GDM1 (cell line): ENCODE data around the gene SSR4.
"Not testable (repeated sequence)": the region's sequence is repeated elsewhere in the genome, so short reads cannot be mapped to it uniquely, and the experiment has no call there.

Experiments
- DNase-seq: peaks from one replicate; lab custom pipeline; 2025; lab: John Stamatoyannopoulos, UW

Gene SSR4

DNA sequence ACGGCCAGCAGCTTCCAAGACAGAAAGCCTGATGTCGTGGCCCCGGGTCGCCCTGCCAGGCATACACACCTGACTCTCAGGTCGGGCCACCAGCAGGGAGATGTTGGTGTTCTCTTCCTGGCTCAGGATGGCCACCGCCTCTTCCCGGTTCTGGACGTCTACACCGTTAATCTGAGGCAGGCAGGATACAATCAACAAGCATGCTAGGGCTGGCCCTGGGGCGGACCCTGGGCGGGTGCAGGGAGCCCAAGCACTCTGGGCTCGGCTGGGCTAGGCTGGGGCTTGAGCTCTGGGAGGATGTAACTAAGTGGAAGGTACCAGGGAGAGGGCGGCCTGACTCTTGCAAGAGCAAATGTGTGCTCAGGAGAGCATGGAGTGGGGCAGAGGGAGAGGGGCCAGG, 11.0 kb downstream of the SSR4 start:
- no peak for DNase-seq

DNA sequence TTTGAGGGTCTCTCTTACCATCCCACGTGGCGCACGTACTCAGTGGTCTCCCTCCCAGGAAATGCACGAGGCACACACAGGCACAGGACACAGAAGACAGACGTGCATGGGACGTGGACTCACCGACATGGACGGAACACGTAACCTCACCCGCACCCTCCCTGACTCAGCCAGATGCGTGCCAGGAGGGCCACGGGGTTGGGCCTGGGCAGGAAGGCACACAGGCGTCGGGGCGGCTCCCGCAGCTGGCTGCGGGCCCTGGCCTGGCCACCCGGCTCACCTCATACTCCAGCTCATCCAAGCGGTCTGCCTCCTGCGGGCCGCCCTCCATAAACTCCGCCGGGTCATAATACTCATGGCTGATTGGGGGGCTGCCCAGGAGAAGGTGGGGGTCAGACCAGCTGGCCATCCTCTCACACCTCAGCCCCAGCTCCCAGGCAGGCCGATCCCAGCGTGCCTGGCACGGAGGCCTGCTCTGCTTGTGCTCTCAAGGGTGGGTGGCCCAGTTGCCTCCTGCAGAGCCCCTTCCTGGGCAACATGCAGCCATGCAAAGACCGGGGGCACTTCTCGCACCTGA, 12.6 kb downstream of the SSR4 start:
- no peak for DNase-seq

DNA sequence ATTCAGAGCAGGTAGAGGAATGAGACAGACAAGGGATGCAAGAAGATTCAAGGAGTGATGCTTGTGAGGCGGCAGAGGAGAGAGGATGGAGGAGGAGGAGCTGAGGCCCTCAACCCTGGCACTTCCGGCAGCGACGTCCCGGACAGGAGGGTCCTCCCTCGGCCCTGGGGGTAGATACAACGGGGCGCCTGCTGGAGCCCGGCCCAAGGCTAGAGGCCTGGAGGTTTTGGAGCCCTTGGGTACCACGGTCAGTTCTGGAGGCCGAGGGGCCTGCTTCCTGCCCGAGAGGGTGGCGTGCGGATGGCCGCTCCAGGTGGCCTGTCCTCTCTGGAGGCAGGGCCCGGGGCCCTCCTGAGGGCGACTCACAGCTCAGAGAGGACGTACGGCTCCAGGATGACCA, 13.5 kb downstream of the SSR4 start:
- DNase-seq: no peak

DNA sequence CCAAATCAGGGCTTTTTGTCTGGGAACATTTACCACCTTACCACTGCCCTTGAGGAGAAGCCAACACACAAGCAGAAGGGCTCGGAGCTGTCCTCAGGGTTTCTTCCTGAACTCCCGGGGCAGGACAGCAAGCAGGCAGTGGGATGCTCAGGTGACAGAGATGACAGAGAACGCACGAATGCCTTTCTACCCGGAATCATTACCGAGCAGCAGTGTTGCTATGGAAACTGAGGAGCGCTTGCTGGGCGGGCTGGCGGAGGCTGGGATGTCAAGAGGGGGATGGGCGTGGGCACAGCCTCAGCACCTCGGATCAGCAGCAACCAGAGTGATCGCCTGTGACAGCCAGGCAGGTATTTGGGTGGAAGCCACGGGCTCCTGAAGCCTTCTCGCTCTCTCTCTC, 17.8 kb downstream of the SSR4 start:
- DNase-seq: no peak

DNA sequence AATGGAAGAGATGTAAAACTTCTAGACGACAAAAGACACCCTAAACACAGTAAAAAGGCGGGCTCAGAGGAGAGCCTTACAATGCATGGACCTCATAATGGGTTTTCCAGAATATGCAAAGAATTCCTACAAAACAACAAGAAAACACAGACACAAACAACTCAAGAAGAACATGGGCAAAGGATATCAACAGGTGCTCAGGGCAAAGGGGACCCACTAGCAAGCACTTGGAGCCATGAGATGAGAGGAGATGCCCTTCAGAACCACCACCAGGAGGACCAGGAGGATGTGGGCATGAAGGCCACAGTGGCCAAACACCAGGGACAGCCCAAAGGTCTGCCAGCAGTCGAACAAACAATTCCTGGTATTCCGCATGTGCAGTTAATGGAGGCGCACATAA, 18.7 kb downstream of the SSR4 start:
- DNase-seq: no peak

DNA sequence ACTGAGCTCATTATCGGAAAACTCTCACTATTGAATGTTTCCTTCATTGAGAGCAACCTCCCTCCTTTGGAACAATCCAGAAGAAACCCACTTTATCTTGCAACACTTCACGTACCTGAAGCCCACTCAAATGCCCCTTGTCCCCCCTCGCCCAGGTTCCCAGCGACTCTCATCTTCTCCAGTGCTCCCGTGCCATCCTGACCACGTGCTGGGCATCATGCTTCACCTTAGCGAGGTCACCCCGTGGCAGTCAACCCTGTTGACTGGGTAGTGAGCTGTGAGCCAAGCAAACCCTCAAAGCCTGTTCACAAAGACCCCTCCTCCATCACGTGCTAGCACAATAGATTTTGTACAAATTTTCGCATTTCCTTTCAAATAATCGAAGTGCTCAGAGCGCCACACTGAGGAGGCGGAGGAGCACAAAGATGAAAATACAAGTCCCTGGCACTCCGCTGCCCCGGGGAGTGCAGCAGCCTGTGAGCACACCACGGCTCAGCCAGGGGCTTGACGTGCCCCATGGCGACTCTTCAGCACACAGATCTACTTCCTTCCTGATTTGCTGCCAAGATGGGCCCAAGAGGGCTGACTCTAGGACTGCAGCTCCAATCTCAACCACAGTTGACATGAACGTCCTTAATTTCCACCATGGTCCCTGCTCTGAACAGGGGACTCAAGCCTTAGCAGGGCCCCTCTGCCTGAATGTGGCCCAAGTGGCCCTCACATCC, 20.3 kb downstream of the SSR4 start:
- DNase-seq: peak; percentile 18

DNA sequence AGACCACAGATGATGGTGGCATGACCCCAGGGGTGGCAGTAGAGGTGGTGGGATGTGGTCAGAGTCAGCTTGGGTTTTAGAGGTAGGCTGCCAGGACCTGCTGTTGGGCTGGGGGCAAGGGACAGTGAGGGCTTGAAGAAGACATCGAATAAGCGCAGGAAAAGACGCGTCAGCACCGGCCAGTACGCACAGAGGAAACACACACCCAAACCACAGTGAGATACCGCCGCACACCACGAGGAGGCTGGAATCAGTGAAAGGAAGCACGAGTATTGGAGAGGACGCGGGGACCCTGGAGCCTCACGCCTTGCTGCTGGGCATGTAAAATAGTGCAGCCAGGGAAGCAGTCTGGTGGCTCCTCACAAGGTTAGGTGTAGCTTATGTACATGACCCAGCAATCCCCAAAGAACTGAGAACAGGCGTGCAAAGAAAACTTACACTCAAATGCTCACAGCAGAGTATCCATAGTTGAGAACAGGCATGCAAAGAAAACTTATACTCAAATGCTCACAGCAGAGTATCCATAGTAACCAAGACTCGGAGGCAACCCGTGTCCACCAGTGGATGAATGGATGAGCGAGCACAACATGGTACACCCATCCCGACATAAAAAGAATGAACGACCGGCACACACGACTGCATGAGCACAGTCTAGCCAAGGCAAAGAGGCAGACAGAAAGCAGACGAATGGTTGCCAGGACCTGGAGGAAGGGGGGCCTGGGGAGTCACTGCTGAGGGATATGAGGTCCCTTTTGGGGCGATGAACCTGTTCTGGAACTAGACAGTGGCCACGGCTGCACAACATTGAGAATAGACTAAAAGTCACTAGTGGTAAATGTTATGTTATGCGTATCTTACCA, 22.6 kb downstream of the SSR4 start:
- DNase-seq: peak; percentile 41

DNA sequence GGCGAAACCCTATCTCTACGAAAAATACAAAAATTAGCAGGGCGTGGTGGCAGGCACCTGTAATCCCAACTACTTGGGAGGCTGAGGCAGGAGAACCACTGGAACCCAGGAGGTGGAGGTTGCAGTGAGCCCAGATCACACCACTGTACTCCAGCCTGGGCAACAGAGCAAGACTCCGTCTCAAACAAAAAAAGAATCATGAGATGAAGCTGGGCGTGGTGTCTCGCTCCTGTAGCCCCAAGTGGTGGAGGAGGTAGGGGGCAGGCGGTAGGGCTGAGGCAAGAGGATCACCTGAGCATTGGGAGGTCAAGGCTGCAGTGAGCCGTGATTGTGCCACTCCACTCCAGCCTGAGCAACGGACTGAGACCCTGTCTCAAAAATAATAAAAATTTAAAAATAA, 23.6 kb downstream of the SSR4 start:
- DNase-seq: not testable (repeated sequence)

DNA sequence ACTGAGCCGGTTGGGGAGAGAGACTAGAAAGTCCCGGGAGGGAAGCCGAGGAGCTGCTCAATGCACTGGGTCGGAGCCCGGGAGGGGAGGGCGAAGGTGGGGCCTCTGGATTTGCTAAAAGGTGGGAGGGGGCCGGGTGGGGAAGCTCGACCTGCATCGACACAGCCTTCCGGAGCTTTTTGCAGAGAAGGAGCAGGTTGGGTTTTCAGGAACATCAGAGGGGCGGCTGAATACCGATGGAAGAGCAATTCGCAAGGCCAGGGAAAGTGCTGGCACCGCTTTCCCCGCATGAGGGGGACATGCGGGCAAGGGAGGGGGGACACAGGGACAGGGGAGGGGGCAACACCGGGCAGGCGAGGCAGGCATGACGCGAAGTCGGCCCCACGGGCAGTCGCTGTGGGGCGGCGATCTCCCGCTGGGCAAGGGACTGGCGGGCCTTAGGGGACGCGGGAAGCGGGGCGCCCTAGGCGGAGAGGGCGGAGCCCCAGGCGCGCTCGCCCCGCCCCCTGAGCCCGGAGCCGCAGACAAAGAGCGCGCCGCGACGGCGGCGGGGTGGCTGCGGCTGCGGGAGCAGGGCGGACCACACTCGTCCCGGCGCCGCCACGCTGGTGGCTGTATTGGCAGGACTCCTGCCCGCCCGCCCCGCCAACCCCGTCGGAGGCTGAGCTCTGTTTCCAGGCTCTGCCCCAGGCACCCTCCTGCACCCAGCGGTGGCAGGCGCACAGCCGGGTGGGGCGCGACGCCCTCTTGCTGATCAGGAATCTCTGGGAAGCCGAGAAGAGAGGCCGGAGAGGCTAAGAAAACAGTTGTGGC, 24.3 kb downstream of the SSR4 start:
- DNase-seq: no peak

DNA sequence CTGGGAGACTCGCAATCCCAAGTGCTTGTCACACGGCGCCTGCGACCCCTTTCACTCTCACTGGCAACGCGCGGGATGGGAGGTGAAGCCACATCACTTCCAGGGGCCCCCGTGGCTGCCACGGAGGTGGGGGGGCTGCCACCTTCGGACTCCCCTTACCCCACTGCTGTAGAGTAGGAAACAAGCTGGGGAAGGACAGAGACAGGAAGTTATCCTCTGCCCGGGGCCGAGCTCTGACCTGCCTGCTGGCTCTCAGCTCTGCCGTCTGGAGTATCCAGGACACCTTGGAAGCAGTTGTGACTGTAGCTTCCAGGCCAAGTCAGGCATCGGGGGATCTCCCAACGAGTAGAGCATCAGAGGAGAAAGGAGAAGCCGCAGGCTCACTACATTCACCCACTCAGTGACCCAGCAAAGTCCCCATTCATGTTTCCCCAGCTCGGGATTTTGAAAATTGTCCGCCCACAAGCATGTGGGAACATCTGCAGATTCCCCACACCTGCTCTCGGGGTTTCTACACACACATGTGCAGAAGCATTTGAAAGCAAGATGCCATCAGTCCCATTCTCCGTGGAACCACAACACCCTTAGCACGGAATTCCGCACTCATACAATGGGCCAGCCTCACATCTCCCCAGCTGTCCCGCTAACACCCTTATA, 25.0 kb downstream of the SSR4 start:
- DNase-seq: no peak

DNA sequence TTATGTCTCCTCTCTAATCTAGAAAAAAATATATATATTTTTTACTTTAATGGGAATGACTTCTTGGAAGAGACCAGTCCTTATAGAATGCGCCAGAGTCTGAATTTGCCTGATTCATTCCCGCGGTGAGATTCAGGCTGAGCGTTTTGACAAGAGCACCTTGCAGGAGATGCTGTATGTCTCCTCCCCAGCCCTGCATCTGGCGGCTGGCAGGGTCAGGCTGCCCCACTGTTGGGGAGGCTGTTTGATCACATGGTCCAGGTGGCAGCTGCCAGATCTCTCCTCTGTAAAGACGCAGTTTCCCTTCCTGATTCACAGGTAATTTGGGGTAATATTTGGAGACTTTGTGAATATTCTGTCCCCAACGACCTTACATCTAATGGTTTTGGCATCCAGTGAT, 26.1 kb downstream of the SSR4 start:
- no peak for DNase-seq

DNA sequence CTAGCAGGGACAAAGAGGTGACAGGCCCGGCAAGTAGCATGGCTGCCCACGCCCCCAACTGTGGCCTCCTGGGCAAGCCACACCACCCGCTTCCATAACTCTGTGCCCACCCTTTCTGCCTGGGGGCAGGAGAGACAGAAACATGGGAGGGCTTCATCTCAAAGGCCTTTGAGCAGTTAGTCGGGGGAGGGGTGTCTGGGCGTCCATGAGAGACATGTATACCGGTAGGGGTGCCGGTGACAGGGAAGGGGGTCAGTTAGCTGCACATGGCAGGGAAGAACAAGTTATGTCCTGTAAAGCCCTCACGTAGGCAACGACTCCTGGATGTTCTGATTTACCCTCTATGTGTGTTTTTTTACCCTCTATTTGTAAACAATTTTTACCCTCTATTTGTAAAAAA, 26.6 kb downstream of the SSR4 start:
- no peak for DNase-seq

DNA sequence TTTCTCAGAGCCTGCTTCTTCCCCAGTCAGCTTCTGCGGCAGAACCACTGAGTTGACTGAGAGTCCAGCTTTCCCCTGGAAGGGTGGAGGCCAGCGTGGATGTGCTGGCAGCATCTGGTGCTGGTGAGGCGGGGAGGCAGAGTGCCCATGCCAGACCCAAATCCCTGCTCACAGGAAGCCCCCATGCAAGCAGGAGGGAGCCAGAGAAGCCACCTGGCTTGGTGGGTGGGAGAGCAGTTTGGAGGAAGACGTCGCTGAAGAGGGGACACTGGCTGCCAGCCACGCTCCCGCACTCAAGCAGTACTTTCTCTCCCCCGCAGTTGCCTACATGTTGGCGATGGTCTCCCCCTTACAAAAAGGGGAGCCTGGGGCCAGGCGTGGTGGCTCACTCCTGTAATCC, 29.9 kb downstream of the SSR4 start:
- DNase-seq: no peak

DNA sequence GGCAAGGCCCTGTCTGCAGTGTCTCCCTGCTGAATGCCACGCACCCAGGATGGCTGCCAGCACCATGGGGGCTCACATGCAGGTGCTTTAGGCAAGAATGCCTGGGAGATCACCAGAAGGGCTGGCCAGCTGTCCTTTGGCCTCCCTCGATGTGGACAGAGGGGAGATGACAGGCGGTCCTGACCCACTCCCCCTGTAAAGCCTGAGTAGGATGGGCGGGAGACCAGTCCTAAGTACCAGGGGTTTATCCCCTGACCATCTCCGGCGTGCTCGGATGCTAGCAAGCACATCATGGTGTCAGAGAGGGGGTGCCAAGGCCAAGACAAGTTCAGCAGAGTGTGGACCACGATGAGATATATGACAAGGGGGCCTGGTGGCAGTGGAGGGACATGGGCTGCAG, 30.6 kb downstream of the SSR4 start:
- DNase-seq: no peak

DNA sequence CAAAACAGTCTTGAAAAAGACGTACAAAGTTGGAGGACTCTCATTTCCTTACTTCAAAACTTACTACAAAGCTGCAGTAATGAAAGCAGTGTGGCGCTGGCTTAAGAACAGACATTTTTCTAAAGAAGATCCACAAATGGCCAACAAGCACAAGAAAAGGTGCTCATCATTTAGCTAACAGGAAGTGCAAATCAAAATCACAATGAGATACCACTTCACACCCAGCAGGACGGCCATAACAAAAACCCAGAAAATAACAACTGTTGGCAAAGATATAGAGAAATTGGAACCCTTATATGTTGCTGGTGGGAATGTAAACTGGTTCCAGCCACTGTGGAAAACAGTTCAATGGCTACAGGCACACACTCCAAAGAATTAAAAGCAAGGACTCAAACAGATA, 32.5 kb downstream of the SSR4 start:
- no peak for DNase-seq

DNA sequence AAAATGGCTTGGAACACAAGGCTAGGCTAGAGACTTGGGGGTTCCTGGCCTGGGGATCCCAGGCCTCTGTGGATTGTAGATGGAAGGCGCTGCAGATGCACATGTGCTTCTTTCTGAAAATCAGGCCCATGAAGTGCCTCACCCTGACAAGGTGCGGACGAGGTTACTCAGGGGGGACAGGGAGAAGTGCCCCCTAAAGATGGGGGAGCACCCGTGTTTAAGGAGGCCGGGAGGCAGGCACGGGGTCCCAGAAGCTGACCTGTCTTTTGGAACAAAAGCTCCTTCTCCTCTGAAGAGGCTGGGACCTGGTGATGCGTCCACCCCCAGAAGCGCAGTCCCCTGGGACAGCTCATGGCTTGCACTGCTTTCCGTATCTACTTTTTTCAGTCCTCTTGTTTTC, 33.4 kb downstream of the SSR4 start:
- DNase-seq: no peak

DNA sequence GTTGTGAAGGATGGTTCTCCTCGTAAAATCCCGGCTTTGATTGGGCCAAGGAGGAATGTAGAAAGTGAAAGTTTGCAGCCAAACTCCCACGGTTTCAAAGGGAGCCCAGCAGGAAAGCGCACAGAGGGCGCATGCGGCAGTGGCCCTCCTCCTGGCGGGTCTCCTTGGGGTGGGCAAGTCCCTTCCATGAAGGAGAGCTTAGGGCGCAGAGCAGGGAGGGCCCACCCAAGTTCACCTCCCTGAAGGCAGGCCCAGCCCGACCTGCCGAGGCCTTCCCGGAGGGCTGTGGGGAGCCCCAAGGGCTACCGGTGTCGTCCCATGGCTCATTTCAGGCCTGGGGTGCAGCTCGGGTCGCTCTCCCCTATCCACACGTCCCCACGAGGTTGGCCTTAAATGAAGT, 33.8 kb downstream of the SSR4 start:
- no peak for DNase-seq

DNA sequence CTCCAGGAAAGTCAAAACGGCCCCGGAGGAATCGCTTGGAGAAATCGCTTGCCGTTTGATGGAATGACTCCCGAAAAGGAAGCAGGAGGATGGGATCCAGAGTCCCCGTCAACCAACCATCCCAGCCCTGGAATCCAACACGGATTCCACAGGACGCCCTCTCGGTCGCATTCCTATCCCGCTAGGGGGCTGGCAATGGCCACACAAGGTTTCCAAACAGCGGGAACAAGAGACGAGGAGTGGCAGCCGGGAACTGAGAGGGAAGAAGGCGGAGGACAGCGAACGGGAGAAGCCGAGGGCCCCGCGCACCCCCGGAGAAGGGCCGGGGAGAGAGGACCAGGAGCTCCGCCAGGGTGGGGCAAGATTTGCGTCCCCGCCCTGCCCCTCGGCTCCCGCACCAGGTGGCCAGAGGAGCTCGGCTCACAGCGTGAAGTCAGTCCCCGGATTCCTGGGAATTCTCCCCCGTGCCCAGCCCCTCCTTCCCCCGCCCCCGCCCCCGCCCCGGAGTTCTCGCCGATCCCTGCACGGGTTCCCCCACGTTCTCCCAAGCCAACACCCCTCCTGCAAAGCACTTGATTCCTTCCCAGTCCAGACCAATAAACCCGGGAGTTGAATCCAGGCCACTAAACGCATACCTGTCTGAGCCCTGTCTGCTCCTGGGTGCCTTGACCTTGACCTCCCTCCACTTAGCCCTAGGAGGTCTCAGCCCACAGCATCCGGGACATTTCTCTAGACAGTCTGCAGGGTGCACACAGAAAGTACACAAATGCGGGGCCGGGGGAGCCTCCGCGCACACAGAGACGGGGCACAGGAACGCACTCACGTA, 34.5 kb downstream of the SSR4 start:
- no peak for DNase-seq

DNA sequence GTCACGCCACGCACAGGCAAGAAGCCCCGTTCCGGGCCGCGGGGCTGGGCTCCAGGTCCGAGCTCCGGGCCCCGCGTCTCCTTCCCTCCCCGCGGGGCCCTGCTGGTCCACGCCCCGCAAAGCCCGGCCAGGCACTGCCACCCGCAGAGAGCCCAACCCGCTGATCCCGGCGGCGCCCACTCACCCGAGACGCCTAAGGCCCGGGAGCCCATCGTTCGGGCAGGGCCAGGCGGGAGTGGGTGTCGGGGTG, 35.0 kb downstream of the SSR4 start:
- DNase-seq: no peak

DNA sequence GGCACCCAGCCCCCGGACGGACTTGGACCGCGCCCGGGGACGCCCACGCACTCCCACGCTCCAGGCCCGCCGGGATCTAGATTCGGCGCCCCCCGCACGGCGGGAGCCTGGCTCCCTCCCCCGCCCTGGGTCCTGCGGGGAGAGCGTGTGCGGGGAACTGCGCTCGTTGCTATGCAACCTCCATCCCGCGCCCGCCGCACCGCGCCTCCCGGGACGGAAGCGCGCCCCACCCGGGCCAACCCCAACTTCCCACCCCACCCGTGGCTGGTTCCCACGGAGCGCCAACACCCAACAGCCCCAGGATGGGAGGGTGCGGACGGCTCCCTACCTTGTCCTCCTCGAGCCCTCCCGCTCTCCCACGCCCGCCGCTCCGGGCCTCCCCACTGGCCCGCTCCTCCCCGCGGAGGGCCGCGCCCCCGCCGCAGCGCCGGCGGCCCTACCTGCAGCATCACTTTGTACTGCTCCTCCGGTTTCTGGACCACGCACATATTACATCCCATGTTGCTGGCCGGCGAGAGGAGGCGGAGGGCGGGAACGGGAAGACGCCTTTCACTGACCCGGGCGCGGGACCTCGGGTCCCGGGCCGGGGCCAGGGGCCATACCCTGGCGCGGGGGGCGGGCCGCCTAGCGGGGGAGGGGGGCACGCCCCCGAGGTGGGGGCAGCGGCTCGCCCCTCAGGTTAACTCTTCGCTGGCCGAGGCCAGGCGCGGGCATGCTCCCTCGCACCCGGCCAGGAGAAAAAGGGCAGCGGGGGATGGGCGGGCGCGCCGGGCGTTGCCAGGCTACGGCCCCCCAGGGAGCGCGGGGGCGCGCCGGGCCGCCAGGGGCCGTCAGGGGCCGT, 35.6 kb downstream of the SSR4 start, which contains the start of gene PDZD4:
Gene PDZD4 (minus strand): TSS at position 746 of the 841 bp plus-strand sequence. CDS start 246 bp downstream, at position 500.
- DNase-seq: no peak
